ENCODE results near the gene CD1C.
A peak's percentile ranks its signal among the peaks of the same experiment; 100 is the strongest.
"Not testable (repeated sequence)": the region's sequence is repeated elsewhere in the genome, so short reads cannot be mapped to it uniquely, and the experiment has no call there.

Gene CD1C

DNA sequence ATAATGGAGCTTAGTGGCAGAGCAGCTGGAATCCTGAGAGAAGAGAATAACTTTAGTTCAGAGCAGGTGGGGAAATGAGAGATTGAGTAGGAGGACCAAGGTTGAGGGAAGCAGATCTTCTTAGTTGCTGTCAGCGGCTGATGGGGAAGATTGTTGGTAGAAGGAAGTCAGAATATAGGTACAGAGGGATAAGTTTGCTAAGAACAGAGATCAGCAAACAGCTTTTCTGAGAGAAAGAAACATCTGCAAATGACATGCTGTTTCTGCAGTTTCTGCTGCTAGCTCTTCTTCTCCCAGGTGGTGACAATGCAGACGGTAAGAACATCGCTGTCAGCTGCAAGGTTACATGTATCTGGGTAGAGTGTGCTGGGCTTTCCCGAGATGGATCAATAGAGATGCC lies at the start of gene CD1C:
Gene CD1C (plus strand): TSS at position 113 of the 400 bp plus-strand sequence. CDS start 142 bp downstream, at position 255.
- Mint-ChIP-seq H3K27ac (no peak within 1 kb of the TSS), H3K36me3 (ENCODE audit: low read depth) (no peaks in the 10 kb centered on the region), H3K4me1 (peaks cover 29% of the 10 kb centered on the region), H3K27me3 (peaks cover 3% of the 10 kb centered on the region), H3K4me3 (no peak within 1 kb of the TSS), H3K9me3 (no peaks in the 10 kb centered on the region)
- DNase-seq (no peak), ATAC-seq (no peak)

DNA sequence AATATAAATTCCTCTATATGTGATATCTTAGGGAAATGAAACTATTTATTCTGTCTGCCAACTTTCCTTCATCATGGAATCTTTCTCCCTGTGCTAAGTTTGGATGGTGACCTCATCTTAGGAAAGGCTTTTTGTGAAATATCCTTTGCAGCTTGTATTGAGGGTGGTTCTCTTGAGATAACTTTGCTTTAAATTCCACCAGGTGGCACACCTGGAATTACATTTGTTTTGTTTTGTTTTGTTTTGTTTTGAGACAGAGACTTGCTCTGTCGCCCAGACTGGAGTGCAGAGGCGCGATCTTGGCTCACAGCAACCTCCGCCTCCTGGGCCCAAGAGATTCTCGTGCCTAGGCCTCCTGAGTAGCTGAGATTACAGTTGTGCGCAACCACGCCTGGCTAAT lies 43.1 kb upstream of the CD1C start:
- DNase-seq (no peak), ATAC-seq (no peak)
- no peaks in the 10 kb centered on the region for H3K36me3 Mint-ChIP-seq (ENCODE audit: low read depth)
- H3K9me3 Mint-ChIP-seq, result peaks cover 5% of the 10 kb centered on the region
- H3K27me3 Mint-ChIP-seq, result peaks cover 55% of the 10 kb centered on the region
- H3K27ac Mint-ChIP-seq, result no peak overlapping the region
- no peak overlapping the region for H3K4me3 Mint-ChIP-seq
- H3K4me1 Mint-ChIP-seq, result peaks cover 31% of the 10 kb centered on the region

DNA sequence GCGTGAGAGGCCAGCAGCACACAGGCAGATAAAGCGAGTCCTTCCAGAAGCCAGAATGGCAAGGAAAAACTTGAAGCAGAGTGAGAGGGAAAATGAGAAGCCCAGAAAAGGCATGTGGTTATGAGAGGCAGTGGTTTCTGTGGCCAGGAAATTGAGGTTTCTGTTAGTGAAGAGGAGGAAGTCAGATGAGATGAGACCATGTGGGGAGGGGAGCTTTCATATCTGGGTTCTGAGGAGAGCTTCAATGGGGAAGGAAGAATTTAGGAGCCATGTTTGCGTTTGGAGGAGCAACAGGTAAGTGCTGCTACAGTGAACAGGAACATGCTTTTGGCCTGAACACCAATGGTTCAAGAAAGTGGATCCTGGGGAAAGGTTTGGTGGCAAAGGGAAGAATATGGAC lies 41.6 kb upstream of the CD1C start:
- Mint-ChIP-seq H3K4me3 (no peak overlapping the region), H3K36me3 (ENCODE audit: low read depth) (no peaks in the 10 kb centered on the region), H3K27me3 (peaks cover 62% of the 10 kb centered on the region), H3K9me3 (peaks cover 5% of the 10 kb centered on the region), H3K4me1 (peaks cover 31% of the 10 kb centered on the region), H3K27ac (peak overlapping the region; percentile 75)
- peak; percentile 35 for DNase-seq
- ATAC-seq, result peak; percentile 59

DNA sequence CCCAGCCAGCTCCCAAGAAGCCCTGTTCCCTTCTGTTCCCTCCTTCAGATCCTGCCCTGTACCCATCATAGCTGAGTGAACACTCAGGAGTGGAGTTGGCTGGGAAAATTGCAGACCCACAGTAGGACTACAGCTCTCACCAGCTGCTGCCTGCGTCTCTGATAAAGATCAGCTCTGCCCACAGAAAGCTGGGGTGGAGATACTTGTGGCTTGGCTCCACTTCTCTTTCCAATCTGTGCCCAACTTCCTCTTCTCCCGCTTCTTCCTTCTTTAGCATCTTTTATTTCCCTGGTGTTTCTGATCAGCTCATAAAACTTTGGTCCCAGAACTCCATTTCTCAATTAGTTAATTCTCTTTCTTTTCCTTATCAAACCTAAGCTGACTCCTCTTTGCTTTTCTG lies 41.0 kb upstream of the CD1C start:
- DNase-seq (no peak), ATAC-seq (no peak)
- no peaks in the 10 kb centered on the region for H3K36me3 Mint-ChIP-seq (ENCODE audit: low read depth)
- H3K27me3 Mint-ChIP-seq, result peaks cover 58% of the 10 kb centered on the region
- H3K4me1 Mint-ChIP-seq, result peaks cover 31% of the 10 kb centered on the region
- peak overlapping the region; percentile 12 for H3K27ac Mint-ChIP-seq
- no peak overlapping the region for H3K4me3 Mint-ChIP-seq
- H3K9me3 Mint-ChIP-seq, result peaks cover 5% of the 10 kb centered on the region

DNA sequence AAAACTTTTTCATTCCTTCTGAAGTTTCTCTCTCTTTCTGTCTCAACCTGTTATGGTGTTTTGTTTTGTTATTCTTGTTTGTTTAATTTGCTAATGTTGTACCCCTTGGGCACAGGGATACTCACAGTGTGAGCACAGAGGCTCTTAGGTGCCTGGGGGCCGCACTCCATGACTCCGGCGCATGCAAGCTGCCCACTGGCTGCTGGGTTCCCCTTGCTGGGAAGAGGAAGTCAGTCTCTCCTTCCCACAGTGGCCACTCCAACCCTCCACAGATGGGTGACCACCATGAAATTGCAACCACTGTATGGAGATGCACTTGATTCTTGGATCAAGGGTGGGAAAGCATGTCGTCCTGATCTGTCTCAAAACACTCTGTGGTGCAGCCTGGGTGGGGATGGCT lies 40.1 kb upstream of the CD1C start:
- no peak overlapping the region for H3K27ac Mint-ChIP-seq
- H3K4me1 Mint-ChIP-seq, result peaks cover 31% of the 10 kb centered on the region
- no peak overlapping the region for H3K4me3 Mint-ChIP-seq
- H3K36me3 Mint-ChIP-seq (ENCODE audit: low read depth), result no peaks in the 10 kb centered on the region
- H3K9me3 Mint-ChIP-seq, result peaks cover 5% of the 10 kb centered on the region
- no peak for ATAC-seq
- no peak for DNase-seq
- peaks cover 53% of the 10 kb centered on the region for H3K27me3 Mint-ChIP-seq

DNA sequence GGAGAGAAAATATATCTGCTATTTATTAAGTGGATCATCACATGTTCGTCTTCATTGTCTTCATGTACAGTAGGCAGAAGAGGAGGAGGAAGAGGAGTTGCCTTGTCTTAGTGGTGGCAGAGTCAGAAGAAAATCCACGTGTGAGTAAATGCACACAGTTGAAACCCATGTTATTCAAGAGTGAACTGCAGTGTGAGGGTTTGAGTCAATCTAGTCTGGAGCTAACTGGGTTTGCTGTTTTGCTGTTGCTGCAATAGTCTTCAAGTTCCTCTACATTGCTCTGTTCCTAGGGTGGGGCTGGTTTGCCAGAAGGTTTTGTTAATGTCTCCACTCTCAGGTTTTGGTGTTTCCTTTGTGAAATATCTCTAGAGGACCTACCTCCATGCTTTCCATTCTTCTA lies 38.6 kb upstream of the CD1C start:
- H3K27ac Mint-ChIP-seq, result no peak overlapping the region
- H3K4me3 Mint-ChIP-seq, result no peak overlapping the region
- H3K4me1 Mint-ChIP-seq, result peaks cover 31% of the 10 kb centered on the region
- H3K9me3 Mint-ChIP-seq, result peaks cover 5% of the 10 kb centered on the region
- no peak for DNase-seq
- no peak for ATAC-seq
- peaks cover 46% of the 10 kb centered on the region for H3K27me3 Mint-ChIP-seq
- no peaks in the 10 kb centered on the region for H3K36me3 Mint-ChIP-seq (ENCODE audit: low read depth)

DNA sequence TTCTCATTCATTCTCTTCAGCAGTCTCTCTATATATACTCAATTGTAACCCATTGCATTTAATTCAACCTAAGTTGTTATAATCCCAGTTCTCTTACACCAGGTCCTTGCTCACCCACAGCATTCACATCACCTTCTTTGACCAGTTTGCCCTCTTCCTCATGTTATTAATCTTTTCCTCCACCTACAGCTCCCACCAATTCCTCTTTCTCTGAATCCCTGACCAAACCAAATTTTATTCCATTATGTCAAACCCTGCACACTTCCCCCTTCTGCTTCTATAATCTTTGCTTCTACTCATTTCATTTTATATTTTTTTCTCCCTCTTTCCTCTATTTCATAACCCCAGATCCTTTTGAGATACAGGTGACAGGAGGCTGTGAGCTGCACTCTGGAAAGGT lies 34.1 kb upstream of the CD1C start:
- Mint-ChIP-seq H3K9me3 (no peaks in the 10 kb centered on the region), H3K4me3 (no peak overlapping the region), H3K27ac (no peak overlapping the region), H3K36me3 (ENCODE audit: low read depth) (no peaks in the 10 kb centered on the region), H3K4me1 (peaks cover 5% of the 10 kb centered on the region), H3K27me3 (peaks cover 30% of the 10 kb centered on the region)
- DNase-seq (no peak), ATAC-seq (no peak)

DNA sequence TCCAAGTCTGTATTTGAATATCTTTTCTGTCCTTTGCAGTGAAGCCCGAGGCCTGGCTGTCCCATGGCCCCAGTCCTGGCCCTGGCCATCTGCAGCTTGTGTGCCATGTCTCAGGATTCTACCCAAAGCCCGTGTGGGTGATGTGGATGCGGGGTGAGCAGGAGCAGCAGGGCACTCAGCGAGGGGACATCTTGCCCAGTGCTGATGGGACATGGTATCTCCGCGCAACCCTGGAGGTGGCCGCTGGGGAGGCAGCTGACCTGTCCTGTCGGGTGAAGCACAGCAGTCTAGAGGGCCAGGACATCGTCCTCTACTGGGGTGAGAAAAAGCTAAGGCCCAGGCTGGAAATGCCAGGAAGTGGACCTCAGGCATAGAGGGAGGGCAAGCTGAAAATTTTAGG lies 33.0 kb upstream of the CD1C start:
- H3K9me3 Mint-ChIP-seq; H3K36me3 Mint-ChIP-seq (ENCODE audit: low read depth); H3K4me1 Mint-ChIP-seq; DNase-seq; H3K4me3 Mint-ChIP-seq; H3K27ac Mint-ChIP-seq; ATAC-seq: not testable (repeated sequence)
- H3K27me3 Mint-ChIP-seq, result peaks cover 25% of the 10 kb centered on the region

DNA sequence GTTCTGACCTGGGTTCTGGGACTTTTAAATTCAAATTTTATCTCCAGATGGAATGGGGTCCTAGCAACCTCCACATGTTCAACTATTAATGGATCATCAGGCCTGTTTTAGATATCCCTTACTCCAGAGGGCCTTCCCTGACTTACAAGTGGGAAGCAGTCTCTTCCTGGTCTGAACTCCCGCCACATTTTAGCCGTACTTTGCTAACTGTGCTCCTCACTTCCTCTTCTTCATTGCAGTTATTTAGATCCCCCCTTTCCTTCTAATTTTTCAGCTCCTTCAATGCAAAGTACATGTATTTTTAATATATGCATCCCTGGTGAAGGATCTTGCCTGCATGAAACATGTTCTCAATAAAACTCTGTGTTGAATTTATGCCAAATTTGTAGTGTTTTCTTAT lies 31.8 kb upstream of the CD1C start:
- H3K9me3 Mint-ChIP-seq, result no peaks in the 10 kb centered on the region
- no peak for ATAC-seq
- peaks cover 22% of the 10 kb centered on the region for H3K27me3 Mint-ChIP-seq
- H3K4me3 Mint-ChIP-seq, result no peak overlapping the region
- no peak overlapping the region for H3K27ac Mint-ChIP-seq
- DNase-seq, result no peak
- no peaks in the 10 kb centered on the region for H3K4me1 Mint-ChIP-seq
- H3K36me3 Mint-ChIP-seq (ENCODE audit: low read depth), result no peaks in the 10 kb centered on the region

DNA sequence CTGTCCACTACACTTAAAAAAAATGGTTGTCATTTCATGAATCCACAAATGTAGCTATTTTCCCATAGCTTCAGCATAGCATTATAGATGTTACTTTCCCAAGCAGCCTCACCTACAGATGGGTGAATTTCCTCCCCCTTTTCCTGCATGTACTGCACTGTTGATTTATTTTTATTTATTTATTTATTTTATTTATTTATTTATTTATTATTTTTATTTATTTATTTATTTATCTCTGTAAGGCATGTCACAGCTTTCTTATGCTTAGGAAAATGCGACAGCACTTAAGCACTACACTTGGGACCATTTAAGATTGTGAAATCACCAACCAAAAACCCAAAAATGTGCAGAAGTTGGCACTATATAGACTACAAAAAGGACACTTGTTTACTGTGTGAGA lies 30.6 kb upstream of the CD1C start:
- no peaks in the 10 kb centered on the region for H3K36me3 Mint-ChIP-seq (ENCODE audit: low read depth)
- DNase-seq (no peak), ATAC-seq (no peak)

DNA sequence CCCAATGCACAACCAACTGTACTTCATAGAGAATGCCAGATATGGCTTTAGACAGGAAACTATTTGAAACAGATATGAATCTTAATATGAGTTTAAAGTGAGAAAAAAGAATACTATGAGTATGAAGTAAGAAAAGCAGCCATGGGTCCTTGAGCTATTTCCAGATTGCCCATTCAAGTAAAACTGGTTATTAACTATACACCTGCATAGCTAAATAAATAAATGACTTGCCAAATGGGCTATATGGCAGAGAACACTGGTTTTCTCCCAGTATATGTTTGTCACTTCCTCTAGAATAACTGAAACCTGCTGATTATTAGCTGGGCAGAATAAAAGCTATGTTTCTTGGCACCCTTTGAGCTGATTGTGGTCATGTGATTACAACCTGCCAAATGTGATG lies 17.0 kb upstream of the CD1C start:
- DNase-seq (no peak), ATAC-seq (no peak)
- Mint-ChIP-seq H3K27me3 (peaks cover 3% of the 10 kb centered on the region), H3K9me3 (no peaks in the 10 kb centered on the region), H3K4me1 (peaks cover 10% of the 10 kb centered on the region), H3K4me3 (no peak overlapping the region), H3K27ac (no peak overlapping the region), H3K36me3 (ENCODE audit: low read depth) (no peaks in the 10 kb centered on the region)

More for the DNA sequence above, 30.6 kb upstream of the CD1C start:
- Mint-ChIP-seq H3K9me3 (no peaks in the 10 kb centered on the region), H3K27me3 (peaks cover 20% of the 10 kb centered on the region), H3K4me3 (no peak overlapping the region), H3K4me1 (no peaks in the 10 kb centered on the region), H3K27ac (no peak overlapping the region)

DNA sequence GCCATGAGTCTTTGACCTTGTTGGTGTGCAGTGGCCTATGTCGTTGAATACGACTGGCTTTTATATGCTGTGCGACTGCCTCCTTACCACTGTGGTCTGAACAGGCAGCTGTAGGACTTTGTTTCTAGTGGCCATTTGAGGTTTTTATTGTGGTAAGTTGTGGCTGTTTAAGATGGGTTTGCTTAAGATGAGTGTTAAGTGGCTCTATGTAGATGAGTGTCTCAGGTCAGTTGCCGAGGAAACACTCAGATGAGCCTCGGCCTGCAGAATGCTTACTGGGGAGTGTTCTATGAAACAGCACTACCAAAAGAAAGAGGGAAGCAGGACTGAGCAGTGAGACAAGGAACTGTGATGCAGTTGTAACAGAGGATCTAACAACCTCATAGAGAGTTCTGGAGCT lies 14.9 kb upstream of the CD1C start:
- H3K36me3 Mint-ChIP-seq (ENCODE audit: low read depth), result no peaks in the 10 kb centered on the region
- ATAC-seq, result no peak
- DNase-seq, result no peak
- H3K27me3 Mint-ChIP-seq, result no peaks in the 10 kb centered on the region
- no peak overlapping the region for H3K27ac Mint-ChIP-seq
- peaks cover 10% of the 10 kb centered on the region for H3K4me1 Mint-ChIP-seq
- peaks cover 5% of the 10 kb centered on the region for H3K9me3 Mint-ChIP-seq
- no peak overlapping the region for H3K4me3 Mint-ChIP-seq

DNA sequence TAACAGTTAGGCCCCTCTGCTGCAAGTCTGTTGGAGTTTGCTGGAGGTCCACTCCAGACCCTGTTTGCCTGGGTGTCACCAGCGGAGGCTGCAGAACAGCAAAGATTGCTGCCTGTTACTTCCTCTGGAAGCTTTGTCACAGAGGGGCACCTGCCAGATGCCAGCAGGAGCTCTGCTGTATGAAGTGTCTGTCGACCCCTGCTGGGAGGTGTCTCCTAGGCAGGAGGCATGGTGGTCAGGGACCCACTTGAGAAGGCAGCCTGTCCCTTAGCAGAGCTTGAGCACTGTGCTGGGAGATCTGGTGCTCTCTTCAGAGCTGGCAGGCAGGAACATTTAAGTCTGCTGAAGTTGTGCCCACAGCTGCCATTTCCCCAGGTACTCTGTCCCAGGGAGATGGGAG lies 7.3 kb upstream of the CD1C start:
- peaks cover 10% of the 10 kb centered on the region for H3K27me3 Mint-ChIP-seq
- H3K4me1 Mint-ChIP-seq, result peaks cover 40% of the 10 kb centered on the region
- not testable (repeated sequence) for H3K27ac Mint-ChIP-seq; H3K36me3 Mint-ChIP-seq (ENCODE audit: low read depth); DNase-seq; ATAC-seq; H3K4me3 Mint-ChIP-seq
- peaks cover 18% of the 10 kb centered on the region for H3K9me3 Mint-ChIP-seq

DNA sequence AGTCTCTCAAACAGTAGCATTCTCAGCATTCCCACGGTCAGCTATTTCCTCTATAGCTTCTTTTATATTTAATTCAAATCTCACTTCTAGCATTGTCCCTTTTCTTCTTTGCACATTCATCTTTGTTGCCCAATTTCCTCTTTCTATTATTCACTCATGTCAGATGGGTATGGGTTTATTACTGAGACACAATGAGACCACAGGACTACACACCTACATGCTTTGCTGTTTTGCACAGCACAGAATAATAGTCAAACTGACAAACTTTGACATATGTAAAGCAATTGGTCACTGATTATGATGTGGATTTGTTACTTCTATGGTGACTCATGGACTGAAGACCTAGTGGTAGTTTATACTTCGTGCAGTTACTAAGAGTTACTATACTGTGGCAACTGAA lies 5.8 kb upstream of the CD1C start:
- peak; percentile 61 for ATAC-seq
- Mint-ChIP-seq H3K4me1 (peaks cover 46% of the 10 kb centered on the region), H3K4me3 (no peak overlapping the region), H3K36me3 (ENCODE audit: low read depth) (peaks cover 3% of the 10 kb centered on the region), H3K27me3 (peaks cover 13% of the 10 kb centered on the region), H3K27ac (peak overlapping the region; percentile 58), H3K9me3 (peaks cover 13% of the 10 kb centered on the region)
- no peak for DNase-seq

DNA sequence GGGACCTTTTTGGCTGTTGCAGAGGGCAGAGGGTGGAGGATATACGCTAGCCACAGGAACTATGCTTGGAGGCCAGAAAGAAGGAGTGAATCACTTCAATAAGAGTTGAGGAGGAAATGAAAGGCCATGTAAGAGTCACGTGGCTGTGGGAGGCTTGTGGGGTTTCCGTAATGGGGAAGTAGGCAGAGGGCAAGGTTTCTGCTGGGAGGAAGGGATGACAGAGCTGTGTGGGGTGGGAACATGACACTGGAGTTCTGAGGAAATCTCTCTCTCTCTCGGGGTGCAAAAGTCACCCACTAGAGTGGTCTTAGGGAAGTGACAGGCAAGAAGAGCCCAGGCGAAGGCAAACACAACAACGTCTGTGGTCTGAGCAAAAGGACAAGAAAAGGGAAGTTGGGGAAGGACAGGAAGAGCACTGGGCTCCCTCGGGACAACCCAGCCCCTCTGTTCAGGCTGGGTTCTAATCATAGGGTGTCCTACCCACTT lies 3.9 kb upstream of the CD1C start:
- Mint-ChIP-seq H3K4me3 (peak overlapping the region; percentile 57), H3K27ac (peak overlapping the region; percentile 89), H3K27me3 (peaks cover 13% of the 10 kb centered on the region), H3K9me3 (peaks cover 10% of the 10 kb centered on the region), H3K4me1 (peaks cover 46% of the 10 kb centered on the region), H3K36me3 (ENCODE audit: low read depth) (peaks cover 3% of the 10 kb centered on the region)
- ATAC-seq, result peak; percentile 67
- DNase-seq, result peak; percentile 56

DNA sequence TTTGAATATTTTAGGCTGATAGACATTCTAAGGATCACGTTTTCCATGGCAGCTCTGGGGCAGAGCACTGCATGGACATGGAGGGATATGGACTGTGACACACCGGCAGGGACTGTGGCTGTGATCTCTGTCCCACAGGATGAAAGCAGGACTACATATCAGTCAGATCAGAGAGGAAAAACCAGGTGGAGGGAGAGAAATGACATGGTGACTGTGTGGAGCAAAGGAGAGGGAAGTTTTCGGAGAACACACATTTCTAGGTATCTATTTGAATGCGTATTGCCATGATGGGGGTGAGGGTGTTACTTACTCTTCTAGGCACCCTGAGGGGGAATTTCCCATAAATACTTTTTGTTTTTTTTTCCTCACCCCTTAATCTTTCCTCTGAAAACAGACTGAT lies 3.2 kb upstream of the CD1C start:
- peak; percentile 7 for DNase-seq
- H3K9me3 Mint-ChIP-seq, result peaks cover 5% of the 10 kb centered on the region
- peaks cover 46% of the 10 kb centered on the region for H3K4me1 Mint-ChIP-seq
- peaks cover 2% of the 10 kb centered on the region for H3K36me3 Mint-ChIP-seq (ENCODE audit: low read depth)
- H3K27ac Mint-ChIP-seq, result peak overlapping the region; percentile 89
- H3K27me3 Mint-ChIP-seq, result peaks cover 11% of the 10 kb centered on the region
- H3K4me3 Mint-ChIP-seq, result peak overlapping the region; percentile 18
- peak; percentile 14 for ATAC-seq

Data from activated naive CD8-positive, alpha-beta T cell treated with anti-CD3 and anti-CD28 coated beads, Interleukin-2, amount 50 U/mL, for 24 hours (primary cell).